ENCODE measurements around the gene SLC7A8.

SLC7A8 gene

GRCh38 chr14:23141706-23142444, 41.6 kb downstream of the SLC7A8 start:
- TF ChIP-seq CTCF (IDR thresholded peaks at IDR 0.05): no peak

GRCh38 chr14:23140371-23140770, 43.1 kb downstream of the SLC7A8 start:
- TF ChIP-seq CTCF (IDR thresholded peaks at IDR 0.05): no peak

- no peak for TF ChIP-seq CTCF (IDR thresholded peaks at IDR 0.05)
Measured at GRCh38 chr14:23139874-23140273, 43.6 kb downstream of the SLC7A8 start.

- no peak for TF ChIP-seq CTCF (IDR thresholded peaks at IDR 0.05)
Measured at GRCh38 chr14:23137813-23138535, 45.5 kb downstream of the SLC7A8 start.

GRCh38 chr14:23137192-23137812, 46.2 kb downstream of the SLC7A8 start:
- TF ChIP-seq CTCF (IDR thresholded peaks at IDR 0.05): no peak

GRCh38 chr14:23136566-23137133, 46.8 kb downstream of the SLC7A8 start:
- no peak for TF ChIP-seq CTCF (IDR thresholded peaks at IDR 0.05)

GRCh38 chr14:23132970-23133369, 50.5 kb downstream of the SLC7A8 start:
- no peak for TF ChIP-seq CTCF (IDR thresholded peaks at IDR 0.05)

Data from LNCAP (cell line).